ENCODE measurements around the gene ADAMTSL4.

GRCh38 chr1:150515328-150516049, 33.7 kb upstream of the ADAMTSL4 start, which contains the start of gene FALEC:
- TF ChIP-seq CTCF (IDR thresholded peaks at IDR 0.05 in 8 of 11, conservative IDR thresholded peaks at IDR 0.05 in 3 of 11) = peak in 5 of 11 experiments; percentile 14 to 41 (median 21)
- no peak for TF ChIP-seq POLR2A (IDR thresholded peaks at IDR 0.05)
- peak; percentile 81 to 87 (median 87) for TF ChIP-seq POLR2AphosphoS5 (IDR thresholded peaks at IDR 0.05)

All from spleen (tissue), 7 donors.